KMS-11 (cell line): Measurements from ENCODE around the gene PCDHB5.
"Not testable (repeated sequence)": the region's sequence is repeated elsewhere in the genome, so short reads cannot be mapped to it uniquely, and the experiment has no call there.

Source experiments
- H2AFZ ChIP-seq: fragments of 200-600 bp; sonication (generic); 2 replicates; pipeline ENCODE4 v1.6.1; 2016; ENCODE audit warnings: antibody characterized with exemption, mixed run types, low read depth
- H3K27ac ChIP-seq: fragments of 200-600 bp; sonication (generic); 2 replicates; pipeline ENCODE4 v1.6.1; 2016; ENCODE audit warnings: mild to moderate bottlenecking, mixed run types
- H3K27me3 ChIP-seq: fragments of 200-600 bp; sonication (generic); 2 replicates; pipeline ENCODE4 v1.6.1; 2017; ENCODE audit warnings: mild to moderate bottlenecking, low read depth, mixed run types, moderate library complexity; ENCODE audit not compliant: insufficient read depth
- H3K36me3 ChIP-seq: fragments of 200-600 bp; sonication (generic); 2 replicates; pipeline ENCODE4 v1.6.1; 2017; ENCODE audit warnings: mild to moderate bottlenecking, mixed run types; ENCODE audit not compliant: insufficient read depth
- H3K4me1 ChIP-seq: fragments of 200-600 bp; sonication (generic); 2 replicates; pipeline ENCODE4 v1.6.1; 2016; ENCODE audit warnings: mild to moderate bottlenecking, low read depth, mixed run types; ENCODE audit not compliant: poor library complexity, severe bottlenecking
- H3K4me2 ChIP-seq: fragments of 200-600 bp; sonication (generic); 2 replicates; pipeline ENCODE4 v1.7.0; 2016; ENCODE audit warnings: mild to moderate bottlenecking, mixed run types
- H3K4me3 ChIP-seq: fragments of 200-600 bp; sonication (generic); IDR thresholded peaks from 2 replicates; pipeline ENCODE4 v1.6.1; 2017; ENCODE audit warnings: low read depth, low read length, mixed read lengths; ENCODE audit not compliant: insufficient read depth
- H3K79me2 ChIP-seq: fragments of 200-600 bp; sonication (generic); 2 replicates; pipeline ENCODE4 v1.6.1; 2016; ENCODE audit warnings: low read depth, mixed run types; ENCODE audit not compliant: insufficient read depth
- H3K9ac ChIP-seq: fragments of 200-600 bp; sonication (generic); 2 replicates; pipeline ENCODE4 v1.6.1; 2016; ENCODE audit warnings: mild to moderate bottlenecking, mixed run types
- H4K20me1 ChIP-seq: fragments of 200-600 bp; sonication (generic); 2 replicates; pipeline ENCODE4 v1.6.1; 2016; ENCODE audit warnings: mild to moderate bottlenecking, mixed run types; ENCODE audit not compliant: insufficient read depth
- TF ChIP-seq, protein P1 (sequence below): fragments of 200-600 bp; sonication (generic); conservative IDR thresholded peaks from 2 replicates; pipeline ENCODE4 v1.6.1; 2017; ENCODE audit warnings: low read depth, mild to moderate bottlenecking, antibody characterized with exemption, low read length, moderate library complexity, mixed read lengths

PCDHB5 gene

DNA sequence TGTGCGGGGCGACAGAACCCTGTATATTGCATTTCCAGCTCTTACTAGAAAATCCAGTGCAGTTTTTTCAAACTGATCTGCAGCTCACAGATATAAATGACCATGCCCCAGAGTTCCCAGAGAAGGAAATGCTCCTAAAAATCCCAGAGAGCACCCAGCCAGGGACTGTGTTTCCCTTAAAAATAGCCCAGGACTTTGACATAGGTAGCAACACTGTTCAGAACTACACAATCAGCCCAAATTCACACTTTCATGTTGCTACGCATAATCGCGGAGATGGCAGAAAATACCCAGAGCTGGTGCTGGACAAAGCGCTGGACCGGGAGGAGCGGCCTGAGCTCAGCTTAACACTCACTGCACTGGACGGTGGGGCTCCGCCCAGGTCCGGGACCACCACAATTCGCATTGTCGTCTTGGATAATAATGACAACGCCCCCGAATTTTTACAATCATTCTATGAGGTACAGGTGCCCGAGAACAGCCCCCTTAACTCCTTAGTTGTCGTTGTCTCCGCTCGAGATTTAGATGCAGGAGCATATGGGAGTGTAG lies 786 bp downstream of the PCDHB5 start:
- H3K4me2 ChIP-seq, result no peak overlapping the region
- no peaks in the 10 kb centered on the region for H3K4me1 ChIP-seq
- H2AFZ ChIP-seq, result no peak overlapping the region
- H3K36me3 ChIP-seq, result no peaks in the 10 kb centered on the region
- H3K27me3 ChIP-seq, result no peaks in the 10 kb centered on the region
- no peak overlapping the region for H3K4me3 ChIP-seq
- TF ChIP-seq, protein P1, sequence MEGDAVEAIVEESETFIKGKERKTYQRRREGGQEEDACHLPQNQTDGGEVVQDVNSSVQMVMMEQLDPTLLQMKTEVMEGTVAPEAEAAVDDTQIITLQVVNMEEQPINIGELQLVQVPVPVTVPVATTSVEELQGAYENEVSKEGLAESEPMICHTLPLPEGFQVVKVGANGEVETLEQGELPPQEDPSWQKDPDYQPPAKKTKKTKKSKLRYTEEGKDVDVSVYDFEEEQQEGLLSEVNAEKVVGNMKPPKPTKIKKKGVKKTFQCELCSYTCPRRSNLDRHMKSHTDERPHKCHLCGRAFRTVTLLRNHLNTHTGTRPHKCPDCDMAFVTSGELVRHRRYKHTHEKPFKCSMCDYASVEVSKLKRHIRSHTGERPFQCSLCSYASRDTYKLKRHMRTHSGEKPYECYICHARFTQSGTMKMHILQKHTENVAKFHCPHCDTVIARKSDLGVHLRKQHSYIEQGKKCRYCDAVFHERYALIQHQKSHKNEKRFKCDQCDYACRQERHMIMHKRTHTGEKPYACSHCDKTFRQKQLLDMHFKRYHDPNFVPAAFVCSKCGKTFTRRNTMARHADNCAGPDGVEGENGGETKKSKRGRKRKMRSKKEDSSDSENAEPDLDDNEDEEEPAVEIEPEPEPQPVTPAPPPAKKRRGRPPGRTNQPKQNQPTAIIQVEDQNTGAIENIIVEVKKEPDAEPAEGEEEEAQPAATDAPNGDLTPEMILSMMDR, result no peak
- no peak overlapping the region for H3K27ac ChIP-seq
- no peaks in the 10 kb centered on the region for H4K20me1 ChIP-seq
- H3K9ac ChIP-seq, result no peak overlapping the region
- no peaks in the 10 kb centered on the region for H3K79me2 ChIP-seq

DNA sequence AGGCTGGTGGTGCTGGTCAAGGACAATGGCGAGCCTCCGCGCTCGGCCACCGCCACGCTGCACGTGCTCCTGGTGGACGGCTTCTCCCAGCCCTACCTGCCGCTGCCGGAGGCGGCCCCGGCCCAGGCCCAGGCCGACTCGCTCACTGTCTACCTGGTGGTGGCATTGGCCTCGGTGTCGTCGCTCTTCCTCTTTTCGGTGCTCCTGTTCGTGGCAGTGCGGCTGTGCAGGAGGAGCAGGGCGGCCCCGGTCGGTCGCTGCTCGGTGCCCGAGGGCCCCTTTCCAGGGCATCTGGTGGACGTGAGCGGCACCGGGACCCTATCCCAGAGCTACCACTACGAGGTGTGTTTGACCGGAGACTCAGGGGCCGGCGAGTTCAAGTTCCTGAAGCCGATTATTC lies 2.3 kb downstream of the PCDHB5 start:
- not testable (repeated sequence) for H3K27me3 ChIP-seq, H3K4me2 ChIP-seq

DNA sequence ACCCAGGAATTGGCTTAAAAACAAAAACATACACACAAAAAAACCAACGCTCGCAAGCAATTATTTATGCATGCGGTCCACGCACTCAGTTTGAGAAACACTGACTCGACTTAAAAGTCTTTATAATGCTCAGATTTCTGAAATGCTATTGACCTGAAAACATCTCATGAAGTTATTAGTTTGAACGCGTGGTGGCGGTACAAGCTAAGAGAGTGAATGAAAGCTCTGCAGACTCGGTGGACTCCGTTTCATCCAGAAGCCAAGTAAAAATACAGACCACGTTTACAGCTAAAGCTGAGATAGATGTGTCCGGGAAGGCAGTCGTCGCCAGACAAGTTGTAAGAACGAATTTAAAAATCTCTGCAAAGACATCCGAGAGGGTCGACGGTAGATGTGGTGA lies 14.8 kb downstream of the PCDHB5 start, which contains the start of gene PCDHB6:
PCDHB6 (plus strand) TSS at position 246 of the 400 bp plus-strand sequence. CDS start 201 bp downstream, outside the sequence.
- Histone ChIP-seq H3K27me3 (no peaks in the 10 kb centered on the region), H3K4me3 (no peak within 1 kb of the TSS), H4K20me1 (no peaks in the 10 kb centered on the region), H3K4me1 (no peaks in the 10 kb centered on the region), H3K9ac (no peak within 1 kb of the TSS), H3K27ac (no peak within 1 kb of the TSS), H3K4me2 (no peak within 1 kb of the TSS), H3K79me2 (no peaks in the 10 kb centered on the region), H3K36me3 (no peaks in the 10 kb centered on the region), H2AFZ (no peak within 1 kb of the TSS)
- TF ChIP-seq, protein P1, result no peak

More for the DNA sequence above, 2.3 kb downstream of the PCDHB5 start:
- not testable (repeated sequence) for H3K36me3 ChIP-seq, H2AFZ ChIP-seq, H3K27ac ChIP-seq, H3K79me2 ChIP-seq, H3K9ac ChIP-seq, H3K4me3 ChIP-seq, H3K4me1 ChIP-seq, H4K20me1 ChIP-seq

DNA sequence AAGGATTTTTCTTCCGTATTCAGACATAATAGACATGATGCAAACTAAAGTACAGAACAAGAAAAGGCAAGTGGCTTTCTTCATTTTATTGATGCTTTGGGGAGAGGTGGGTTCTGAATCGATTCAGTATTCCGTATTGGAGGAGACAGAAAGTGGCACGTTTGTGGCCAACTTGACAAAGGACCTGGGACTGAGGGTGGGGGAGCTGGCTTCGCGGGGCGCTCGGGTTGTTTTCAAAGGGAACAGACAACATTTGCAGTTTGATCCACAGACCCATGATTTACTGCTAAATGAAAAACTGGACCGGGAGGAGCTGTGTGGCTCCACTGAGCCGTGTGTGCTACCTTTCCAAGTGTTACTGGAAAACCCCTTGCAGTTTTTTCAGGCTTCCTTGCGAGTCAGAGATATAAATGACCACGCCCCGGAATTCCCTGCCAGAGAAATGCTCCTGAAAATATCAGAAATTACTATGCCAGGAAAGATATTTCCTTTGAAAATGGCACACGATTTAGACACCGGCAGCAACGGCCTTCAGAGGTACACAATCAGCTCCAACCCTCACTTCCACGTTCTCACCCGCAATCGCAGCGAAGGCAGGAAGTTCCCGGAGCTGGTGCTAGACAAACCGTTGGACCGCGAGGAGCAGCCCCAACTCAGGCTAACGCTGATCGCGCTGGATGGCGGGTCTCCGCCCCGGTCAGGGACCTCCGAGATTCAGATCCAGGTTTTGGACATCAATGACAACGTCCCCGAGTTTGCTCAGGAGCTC lies 15.4 kb downstream of the PCDHB5 start:
- Histone ChIP-seq H2AFZ (no peak overlapping the region), H3K27me3 (no peaks in the 10 kb centered on the region)

More for the DNA sequence above, 15.4 kb downstream of the PCDHB5 start:
- Histone ChIP-seq H3K36me3 (no peaks in the 10 kb centered on the region), H3K4me1 (no peaks in the 10 kb centered on the region), H4K20me1 (no peaks in the 10 kb centered on the region), H3K4me2 (no peak overlapping the region), H3K9ac (no peak overlapping the region), H3K4me3 (no peak overlapping the region), H3K27ac (no peak overlapping the region), H3K79me2 (no peaks in the 10 kb centered on the region)
- TF ChIP-seq, protein P1, result no peak
